Measurements from ENCODE around the gene ORC5. TPM values are rescaled to one million over a fixed set of nuclear protein-coding genes. Genes with fewer than 3 reads are reported as not detected.

Gene ORC5
- total and polyA plus RNA-seq, 2 experiments from 2014 or later, result 10.9 to 89.0 TPM

GRCh38 chr7:104196161-104196560 lies 11.7 kb downstream of the ORC5 start:
- H2AFZ ChIP-seq, result no peak overlapping the region
- no peaks in the 10 kb centered on the region for H3K27me3 ChIP-seq (ENCODE audit: insufficient read depth)
- H3K36me3 ChIP-seq (ENCODE audit: insufficient read depth), result peaks cover 28% of the 10 kb centered on the region
- H3K4me1 ChIP-seq (ENCODE audit: insufficient read depth), result no peaks in the 10 kb centered on the region
- no peaks in the 10 kb centered on the region for H3F3A ChIP-seq (replicated peaks; ENCODE audit: low read depth)
- 0 out of 2 replicates have a peak, but pooled peaks cover 3% of the 10 kb centered on the region for H4K20me1 ChIP-seq (replicated peaks; ENCODE audit: insufficient read depth)
- H3K4me3 Mint-ChIP-seq, result no peak overlapping the region
- no peak for DNase-seq (ENCODE audit: low spot score)
- no peak overlapping the region for H3K4me2 ChIP-seq
- peaks cover 24% of the 10 kb centered on the region for H3K9me3 Mint-ChIP-seq
- H3K36me3 Mint-ChIP-seq (ENCODE audit: low read depth), result peaks cover 69% of the 10 kb centered on the region
- H3K4me3 ChIP-seq, result no peak overlapping the region
- H3K27me3 Mint-ChIP-seq (ENCODE audit: insufficient read depth, low read depth, poor library complexity), result peaks cover 2% of the 10 kb centered on the region
- ATAC-seq, result no peak
- H3K9me2 ChIP-seq (ENCODE audit: insufficient read depth), result no peaks in the 10 kb centered on the region
- H3K79me2 ChIP-seq (replicated peaks; ENCODE audit: insufficient read depth), result peaks cover 10% of the 10 kb centered on the region; the same call in 1 of the 2 replicates
- no peak for TF ChIP-seq CREB1 (CRISPR knock-in tag; IDR thresholded peaks at IDR 0.05; ENCODE audit: low read depth)
- TF ChIP-seq NANOG (IDR thresholded peaks at IDR 0.05; ENCODE audit: borderline replicate concordance), result no peak
- no peak for TF ChIP-seq REST (IDR thresholded peaks at IDR 0.05; ENCODE audit: unreplicated experiment)
- no peak for TF ChIP-seq STAT1 (IDR thresholded peaks at IDR 0.05; ENCODE audit: unreplicated experiment)
- TF ChIP-seq EZH2phosphoT487 (IDR thresholded peaks at IDR 0.05; ENCODE audit: unreplicated experiment), result no peak
- no peak for TF ChIP-seq CTCF (conservative IDR thresholded peaks at IDR 0.05; ENCODE audit: low read depth in 2 of 2)
- TF ChIP-seq ZNF114 (CRISPR knock-in tag; IDR thresholded peaks at IDR 0.05), result no peak
- no peak for TF ChIP-seq ETS1 (IDR thresholded peaks at IDR 0.05)
- no peak for TF ChIP-seq JUNB (IDR thresholded peaks at IDR 0.05; ENCODE audit: unreplicated experiment)
- no peak for TF ChIP-seq ZNF331 (CRISPR knock-in tag; IDR thresholded peaks at IDR 0.05; ENCODE audit: low read depth)
- no peak for TF ChIP-seq EZH2 (IDR thresholded peaks at IDR 0.05; ENCODE audit: low read depth, unreplicated experiment)
- no peak for TF ChIP-seq POLR2AphosphoS5 (IDR thresholded peaks at IDR 0.05; ENCODE audit: low read depth)
- TF ChIP-seq ZNF462 (CRISPR knock-in tag; IDR thresholded peaks at IDR 0.05), result no peak
- H3K4me1 Mint-ChIP-seq, result no peaks in the 10 kb centered on the region
- H3K27ac Mint-ChIP-seq, result no peak overlapping the region
- H3K27ac ChIP-seq (ENCODE audit: low read depth), result no peak overlapping the region
